LNCaP clone FGC (cell line): ENCODE results near the gene FCRL3.

Experiments used
- DNase-seq: peaks from one replicate; pipeline ENCODE4 v3.0.0-alpha.2; 2011; ENCODE audit warnings: low read depth
- H3K4me3 ChIP-seq: 2 replicates; pipeline ENCODE4 v1.5.1; 2011; ENCODE audit warnings: mild to moderate bottlenecking, low read depth, low read length, control low read depth
- CTCF ChIP-seq: IDR thresholded peaks from 2 replicates; pipeline ENCODE4 v1.5.1; 2012; ENCODE audit warnings: mild to moderate bottlenecking; ENCODE audit not compliant: control insufficient read depth, insufficient read depth; ENCODE audit errors: extremely low read depth

Gene FCRL3

GRCh38 chr1:157691285-157691920, 9.2 kb downstream of the FCRL3 start:
- DNase-seq: peak; percentile 33
- peak; percentile 84 for TF ChIP-seq CTCF

GRCh38 chr1:157682710-157683437, 17.7 kb downstream of the FCRL3 start:
- H3K4me3 ChIP-seq: no peak overlapping the region
- TF ChIP-seq CTCF: no peak
- no peak for DNase-seq

More at GRCh38 chr1:157691285-157691920, 9.2 kb downstream of the FCRL3 start:
- no peak overlapping the region for H3K4me3 ChIP-seq

- DNase-seq: no peak
- no peak for TF ChIP-seq CTCF
- H3K4me3 ChIP-seq: no peak overlapping the region
Observed at GRCh38 chr1:157678721-157679120, 21.8 kb downstream of the FCRL3 start.

- H3K4me3 ChIP-seq: no peak overlapping the region
- TF ChIP-seq CTCF: no peak
- no peak for DNase-seq
Observed at GRCh38 chr1:157673008-157673407, 27.6 kb downstream of the FCRL3 start.

- no peak for DNase-seq
- H3K4me3 ChIP-seq: no peak overlapping the region
- no peak for TF ChIP-seq CTCF
Observed at GRCh38 chr1:157671895-157672294, 28.7 kb downstream of the FCRL3 start.

GRCh38 chr1:157659576-157660247, 40.9 kb downstream of the FCRL3 start:
- no peak overlapping the region for H3K4me3 ChIP-seq
- no peak for TF ChIP-seq CTCF
- no peak for DNase-seq
